ENCODE data around the gene LIN28A.
"Not testable (repeated sequence)": the region's sequence is repeated elsewhere in the genome, so short reads cannot be mapped to it uniquely, and the experiment has no call there.

LIN28A gene

DNA sequence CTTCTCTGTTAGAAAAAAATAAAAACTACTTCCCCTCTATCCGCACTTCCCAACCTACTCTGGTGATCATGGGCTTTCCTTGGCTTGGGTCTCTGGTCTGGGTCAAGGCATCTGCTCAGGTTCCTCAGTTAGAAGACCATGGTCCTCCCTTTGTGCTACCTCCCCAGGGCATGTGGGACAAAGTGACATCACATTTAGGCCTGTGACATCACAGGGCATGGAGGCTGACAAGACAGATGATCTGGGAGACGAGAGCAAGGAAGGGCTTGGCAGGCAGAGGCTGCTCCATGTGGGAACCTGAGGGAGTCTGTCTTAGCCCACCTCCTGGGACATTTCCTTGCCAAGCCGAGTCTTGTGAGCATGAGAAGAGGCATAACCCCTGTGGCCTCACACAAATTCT lies 38.0 kb upstream of the LIN28A start, which contains the start of gene ZNF683:
TSS of gene ZNF683 (minus strand) at position 140 of the 400 bp plus-strand sequence. CDS start 4,179 bp downstream, outside the sequence.
- TF ChIP-seq TAF1, SIN3A (IDR thresholded peaks at IDR 0.05; ENCODE audit: borderline replicate concordance, insufficient read depth, low read length): not testable (repeated sequence)
- TF ChIP-seq, protein P1, sequence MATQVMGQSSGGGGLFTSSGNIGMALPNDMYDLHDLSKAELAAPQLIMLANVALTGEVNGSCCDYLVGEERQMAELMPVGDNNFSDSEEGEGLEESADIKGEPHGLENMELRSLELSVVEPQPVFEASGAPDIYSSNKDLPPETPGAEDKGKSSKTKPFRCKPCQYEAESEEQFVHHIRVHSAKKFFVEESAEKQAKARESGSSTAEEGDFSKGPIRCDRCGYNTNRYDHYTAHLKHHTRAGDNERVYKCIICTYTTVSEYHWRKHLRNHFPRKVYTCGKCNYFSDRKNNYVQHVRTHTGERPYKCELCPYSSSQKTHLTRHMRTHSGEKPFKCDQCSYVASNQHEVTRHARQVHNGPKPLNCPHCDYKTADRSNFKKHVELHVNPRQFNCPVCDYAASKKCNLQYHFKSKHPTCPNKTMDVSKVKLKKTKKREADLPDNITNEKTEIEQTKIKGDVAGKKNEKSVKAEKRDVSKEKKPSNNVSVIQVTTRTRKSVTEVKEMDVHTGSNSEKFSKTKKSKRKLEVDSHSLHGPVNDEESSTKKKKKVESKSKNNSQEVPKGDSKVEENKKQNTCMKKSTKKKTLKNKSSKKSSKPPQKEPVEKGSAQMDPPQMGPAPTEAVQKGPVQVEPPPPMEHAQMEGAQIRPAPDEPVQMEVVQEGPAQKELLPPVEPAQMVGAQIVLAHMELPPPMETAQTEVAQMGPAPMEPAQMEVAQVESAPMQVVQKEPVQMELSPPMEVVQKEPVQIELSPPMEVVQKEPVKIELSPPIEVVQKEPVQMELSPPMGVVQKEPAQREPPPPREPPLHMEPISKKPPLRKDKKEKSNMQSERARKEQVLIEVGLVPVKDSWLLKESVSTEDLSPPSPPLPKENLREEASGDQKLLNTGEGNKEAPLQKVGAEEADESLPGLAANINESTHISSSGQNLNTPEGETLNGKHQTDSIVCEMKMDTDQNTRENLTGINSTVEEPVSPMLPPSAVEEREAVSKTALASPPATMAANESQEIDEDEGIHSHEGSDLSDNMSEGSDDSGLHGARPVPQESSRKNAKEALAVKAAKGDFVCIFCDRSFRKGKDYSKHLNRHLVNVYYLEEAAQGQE (IDR thresholded peaks at IDR 0.05; ENCODE audit: insufficient read depth in 1 of 2, low read depth in 2 of 2, low read length in 2 of 2) = not testable (repeated sequence)

- TF ChIP-seq SIN3A (IDR thresholded peaks at IDR 0.05; ENCODE audit: borderline replicate concordance, insufficient read depth, low read length) (no peak), FOXP2 (optimal IDR thresholded peaks at IDR 0.05; ENCODE audit: borderline replicate concordance, extremely low read depth, extremely low read length, insufficient read depth) (no peak), POLR2AphosphoS5 (IDR thresholded peaks at IDR 0.05; ENCODE audit: low read depth, low read length) (no peak), TAF1 (IDR thresholded peaks at IDR 0.05; ENCODE audit: borderline replicate concordance, insufficient read depth, low read length) (no peak)
- TF ChIP-seq, protein P1 (IDR thresholded peaks at IDR 0.05; ENCODE audit: insufficient read depth in 1 of 2, low read depth in 2 of 2, low read length in 2 of 2) = no peak
Observed at GRCh38 chr1:26373281-26373680, 37.3 kb upstream of the LIN28A start.

GRCh38 chr1:26373789-26374188 lies 36.8 kb upstream of the LIN28A start:
- TF ChIP-seq TAF1 (IDR thresholded peaks at IDR 0.05; ENCODE audit: borderline replicate concordance, insufficient read depth, low read length) = no peak
- TF ChIP-seq, protein P1 (IDR thresholded peaks at IDR 0.05; ENCODE audit: insufficient read depth in 1 of 2, low read depth in 2 of 2, low read length in 2 of 2) = no peak
- no peak for TF ChIP-seq SIN3A (IDR thresholded peaks at IDR 0.05; ENCODE audit: borderline replicate concordance, insufficient read depth, low read length)
- TF ChIP-seq POLR2AphosphoS5 (IDR thresholded peaks at IDR 0.05; ENCODE audit: low read depth, low read length) = no peak
- TF ChIP-seq FOXP2 (optimal IDR thresholded peaks at IDR 0.05; ENCODE audit: borderline replicate concordance, extremely low read depth, extremely low read length, insufficient read depth) = no peak

- TF ChIP-seq, protein P1 (IDR thresholded peaks at IDR 0.05; ENCODE audit: insufficient read depth in 1 of 2, low read depth in 2 of 2, low read length in 2 of 2) = no peak
Observed at GRCh38 chr1:26375081-26375480, 35.5 kb upstream of the LIN28A start.

GRCh38 chr1:26376050-26376449 lies 34.6 kb upstream of the LIN28A start:
- TF ChIP-seq POLR2AphosphoS5 (IDR thresholded peaks at IDR 0.05; ENCODE audit: low read depth, low read length) (no peak), SIN3A (IDR thresholded peaks at IDR 0.05; ENCODE audit: borderline replicate concordance, insufficient read depth, low read length) (no peak), TAF1 (IDR thresholded peaks at IDR 0.05; ENCODE audit: borderline replicate concordance, insufficient read depth, low read length) (no peak), FOXP2 (optimal IDR thresholded peaks at IDR 0.05; ENCODE audit: borderline replicate concordance, extremely low read depth, extremely low read length, insufficient read depth) (no peak)
- TF ChIP-seq, protein P1 (IDR thresholded peaks at IDR 0.05; ENCODE audit: insufficient read depth in 1 of 2, low read depth in 2 of 2, low read length in 2 of 2) = no peak
